Activated CD4-positive, alpha-beta T cell treated with anti-CD3 and anti-CD28 coated beads for 36 hours (primary cell): ENCODE data around the gene IL13RA1. TPM values are rescaled to one million over a fixed set of nuclear protein-coding genes. Genes with fewer than 3 reads are reported as not detected.

Experiments
- total RNA-seq, 2 experiments: library from RNA; stranded (reverse); gene quantifications; one replicate each; pipeline ENCODE4 v1.2.3, GENCODE V29; 2021

The IL13RA1 gene
- total RNA-seq, 2 experiments from 2014 or later: 0.81 to 0.98 TPM

Other genes with a start within 250 kb of the IL13RA1 start
- 10 to 100 TPM; 37.2 to 47.3 TPM for gene DOCK11, start 231.8 kb upstream of the IL13RA1 start, total RNA-seq
- 1 to 10 TPM; 1.2 to 1.3 TPM for gene ZCCHC12, start 96.2 kb downstream of the IL13RA1 start, total RNA-seq
- 1 to 10 TPM; 1.7 to 1.9 TPM for gene LONRF3, start 247.0 kb downstream of the IL13RA1 start, total RNA-seq